NCI-H2029 treated with DMSO at 0.1 percent for 48 hours (cell line): Measurements from ENCODE around the gene DIP2C.
"Not testable (repeated sequence)": the region's sequence is repeated elsewhere in the genome, so short reads cannot be mapped to it uniquely, and the experiment has no call there.

Experiments used
- DNase-seq: peaks from one replicate; lab custom pipeline; 2025; lab: John Stamatoyannopoulos, UW

DIP2C gene

DNA sequence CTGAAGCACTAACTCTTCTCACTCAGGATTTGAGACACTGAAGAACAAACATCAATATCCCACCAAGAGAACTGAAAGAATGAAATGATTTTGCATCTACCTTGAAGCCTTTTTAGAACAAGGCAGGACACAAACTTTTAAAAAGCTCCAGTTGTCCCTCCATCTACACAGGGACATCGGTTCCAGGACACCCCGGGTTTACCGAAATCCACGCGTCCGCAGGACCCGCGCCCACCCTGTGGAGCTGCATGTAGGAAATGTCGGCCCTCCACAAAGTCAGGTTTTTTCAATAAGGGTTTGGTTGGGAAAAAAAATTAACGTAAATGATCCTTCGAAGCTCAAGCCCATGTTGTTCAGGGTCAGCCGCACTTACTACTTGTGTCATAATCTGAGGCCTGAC lies 94.0 kb downstream of the DIP2C start:
- DNase-seq: no peak

DNA sequence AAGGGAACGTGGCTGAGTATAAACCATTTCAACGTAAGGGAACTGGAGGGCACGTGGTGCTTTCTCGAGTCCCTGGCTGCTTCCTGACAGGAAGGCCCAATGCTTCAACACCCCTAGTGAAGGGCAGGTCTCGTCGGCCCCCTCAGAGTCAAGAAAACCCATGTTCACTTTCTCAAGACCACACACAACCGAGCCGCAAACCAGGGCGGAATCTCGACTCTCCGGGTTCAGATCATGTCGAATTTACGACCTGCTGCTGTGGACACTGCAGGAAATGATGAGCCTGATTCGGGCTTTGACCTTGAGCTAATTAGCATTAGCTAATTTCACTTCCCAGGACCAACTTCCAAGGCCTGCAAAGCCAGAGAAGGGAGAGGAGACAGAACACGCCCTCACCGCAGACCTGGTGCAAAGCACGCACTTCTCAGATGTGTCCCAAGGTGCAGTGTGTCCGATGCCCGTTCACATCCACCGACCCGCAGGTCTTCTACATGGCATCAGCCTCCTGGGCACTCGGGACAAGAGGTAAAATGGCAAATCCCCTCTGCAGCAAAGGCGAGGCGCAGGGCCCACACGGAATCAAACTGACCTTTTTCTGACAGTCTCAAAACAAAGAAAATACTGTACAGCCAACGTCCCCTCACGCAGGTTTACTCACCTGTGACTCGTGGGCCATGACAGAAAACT lies 94.7 kb downstream of the DIP2C start:
- no peak for DNase-seq

DNA sequence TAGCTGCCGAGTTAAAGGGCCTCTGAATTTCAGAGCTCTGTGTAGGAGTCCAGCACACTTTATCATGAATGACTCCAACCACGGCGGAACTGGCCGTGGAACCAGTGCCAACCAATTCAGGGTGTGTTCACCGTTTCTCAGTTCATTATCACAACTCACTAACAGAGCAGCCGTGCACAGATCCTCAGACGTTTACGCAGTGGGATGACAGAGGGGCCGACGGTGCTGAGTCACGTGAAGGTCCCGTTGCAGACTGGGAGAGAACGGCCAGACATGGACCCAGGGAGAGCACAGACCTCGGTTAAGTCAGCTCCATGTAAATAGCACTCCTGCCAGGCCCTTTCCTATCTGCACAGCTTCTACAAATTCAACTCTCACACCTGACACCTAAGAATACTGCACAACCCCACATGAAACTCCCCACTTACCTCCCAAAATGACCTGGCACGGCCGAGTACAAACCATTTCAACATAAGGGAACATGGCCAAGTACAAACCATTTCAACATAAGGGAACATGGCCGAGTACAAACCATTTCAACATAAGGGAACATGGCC lies 95.5 kb downstream of the DIP2C start:
- no peak for DNase-seq

DNA sequence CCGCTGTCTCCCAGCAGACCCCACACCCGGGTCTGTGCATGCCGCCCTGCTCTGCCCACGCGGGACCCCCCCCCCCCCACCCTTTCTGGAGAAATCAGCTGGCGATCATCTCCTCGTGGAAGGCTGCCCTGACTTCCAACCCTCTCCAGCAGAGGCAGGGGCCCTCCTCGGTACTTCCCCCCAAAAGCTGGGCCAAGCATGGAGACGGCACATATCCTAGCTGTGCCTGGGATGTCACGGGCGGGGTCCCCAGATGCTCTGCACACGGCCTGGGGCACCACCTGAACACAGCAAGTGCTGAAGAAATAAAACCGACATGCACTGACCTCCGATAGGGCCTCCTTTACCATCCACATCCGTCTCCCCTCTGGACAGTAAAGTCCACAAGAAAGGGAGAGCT lies 96.0 kb downstream of the DIP2C start:
- no peak for DNase-seq

DNA sequence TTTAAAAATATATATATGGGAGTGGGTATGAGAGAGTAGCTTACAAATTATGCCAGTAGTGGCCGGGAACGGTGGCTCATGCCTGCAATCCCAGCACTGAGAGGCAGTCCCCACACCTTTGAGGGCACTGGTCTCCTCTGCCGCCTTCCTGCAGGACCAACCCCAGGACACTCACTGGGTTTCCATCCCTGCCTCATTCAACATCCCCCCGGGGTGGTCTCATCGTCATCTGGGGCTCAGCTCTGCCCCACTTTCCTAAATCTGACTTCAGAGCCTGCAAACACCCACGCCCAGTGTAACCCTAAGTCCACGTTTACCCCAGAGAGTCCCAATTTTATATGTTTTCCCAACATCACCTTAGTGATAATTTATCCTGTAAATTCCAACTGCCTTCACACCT lies 96.5 kb downstream of the DIP2C start:
- DNase-seq: no peak

GRCh38 chr10:591646-592045 lies 97.8 kb downstream of the DIP2C start:
- no peak for DNase-seq

GRCh38 chr10:590721-591120 lies 98.7 kb downstream of the DIP2C start:
- DNase-seq: no peak

- no peak for DNase-seq
These were observed 99.3 kb downstream of the DIP2C start for GRCh38 chr10:589961-590680.

- DNase-seq: no peak
These were observed 101.0 kb downstream of the DIP2C start for GRCh38 chr10:588246-589165.

GRCh38 chr10:586716-587115 lies 102.8 kb downstream of the DIP2C start:
- no peak for DNase-seq

- DNase-seq: no peak
These were observed 103.3 kb downstream of the DIP2C start for GRCh38 chr10:586151-586550.

DNA sequence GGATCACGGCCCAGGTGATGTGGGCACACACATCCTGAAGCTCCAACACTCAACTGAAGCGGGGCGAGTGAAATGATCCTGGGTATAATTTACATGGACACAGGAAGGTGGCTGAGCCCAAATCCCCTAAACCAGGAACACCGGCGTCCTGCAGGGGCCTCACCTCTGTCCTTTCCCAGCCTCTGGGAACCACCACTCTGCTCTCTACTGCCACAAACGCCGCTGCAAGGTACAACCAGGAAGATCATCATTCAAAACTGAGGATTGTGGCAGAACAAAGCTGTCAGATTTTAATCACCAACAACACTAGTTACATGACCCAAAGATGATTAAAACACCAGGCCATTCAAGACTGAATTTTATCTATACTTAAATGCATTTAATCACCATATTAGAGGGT lies 104.0 kb downstream of the DIP2C start:
- no peak for DNase-seq

- DNase-seq: not testable (repeated sequence)
These were observed 104.8 kb downstream of the DIP2C start for GRCh38 chr10:584497-585290.

- no peak for DNase-seq
These were observed 106.0 kb downstream of the DIP2C start for GRCh38 chr10:583433-583832.

DNA sequence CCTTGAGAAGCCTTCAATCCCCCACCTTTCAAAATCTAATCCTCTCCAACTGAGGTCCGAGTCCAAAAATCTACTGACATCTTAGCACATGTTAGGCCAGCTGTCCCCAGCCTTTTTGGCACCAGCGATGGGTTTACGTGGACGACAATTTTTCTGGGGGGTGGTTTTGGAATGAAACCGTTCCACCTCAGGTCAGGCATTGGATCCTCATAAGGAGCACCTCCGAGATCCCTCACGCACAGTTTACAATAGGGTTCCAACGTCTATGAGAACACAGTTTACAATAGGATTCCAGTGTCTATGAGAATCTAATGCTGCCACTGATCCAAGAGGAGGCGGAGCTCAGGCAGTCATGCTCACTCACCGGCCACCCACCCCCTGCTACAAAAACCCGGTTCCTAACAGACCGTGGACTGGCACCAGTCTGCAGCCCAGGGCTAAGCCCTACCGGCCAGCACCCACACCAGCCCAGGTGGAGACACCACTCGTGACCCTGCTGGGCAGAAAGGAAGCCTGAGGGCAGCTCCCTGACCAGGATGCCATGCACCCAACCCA lies 107.6 kb downstream of the DIP2C start:
- no peak for DNase-seq

DNA sequence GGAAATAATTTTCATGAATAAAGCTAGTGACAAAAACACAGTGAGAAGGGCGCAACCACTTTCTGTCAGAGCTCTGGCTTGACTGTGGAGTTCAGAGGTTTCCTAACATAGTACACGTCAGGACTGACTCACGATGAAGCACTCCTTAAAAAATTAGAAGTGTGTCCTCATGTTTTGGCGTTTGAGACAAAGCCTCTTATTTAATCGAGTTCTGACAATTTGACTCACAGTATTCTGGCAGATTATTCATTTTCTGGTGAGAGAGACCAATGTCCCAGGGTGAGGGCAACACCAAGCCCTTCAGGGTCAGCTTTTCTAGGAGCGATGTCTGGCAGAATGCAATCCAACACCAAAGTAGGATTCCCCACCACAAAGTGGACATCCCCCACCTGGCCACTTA lies 108.7 kb downstream of the DIP2C start:
- DNase-seq: no peak

GRCh38 chr10:576130-576465 lies 113.4 kb downstream of the DIP2C start:
- no peak for DNase-seq

DNA sequence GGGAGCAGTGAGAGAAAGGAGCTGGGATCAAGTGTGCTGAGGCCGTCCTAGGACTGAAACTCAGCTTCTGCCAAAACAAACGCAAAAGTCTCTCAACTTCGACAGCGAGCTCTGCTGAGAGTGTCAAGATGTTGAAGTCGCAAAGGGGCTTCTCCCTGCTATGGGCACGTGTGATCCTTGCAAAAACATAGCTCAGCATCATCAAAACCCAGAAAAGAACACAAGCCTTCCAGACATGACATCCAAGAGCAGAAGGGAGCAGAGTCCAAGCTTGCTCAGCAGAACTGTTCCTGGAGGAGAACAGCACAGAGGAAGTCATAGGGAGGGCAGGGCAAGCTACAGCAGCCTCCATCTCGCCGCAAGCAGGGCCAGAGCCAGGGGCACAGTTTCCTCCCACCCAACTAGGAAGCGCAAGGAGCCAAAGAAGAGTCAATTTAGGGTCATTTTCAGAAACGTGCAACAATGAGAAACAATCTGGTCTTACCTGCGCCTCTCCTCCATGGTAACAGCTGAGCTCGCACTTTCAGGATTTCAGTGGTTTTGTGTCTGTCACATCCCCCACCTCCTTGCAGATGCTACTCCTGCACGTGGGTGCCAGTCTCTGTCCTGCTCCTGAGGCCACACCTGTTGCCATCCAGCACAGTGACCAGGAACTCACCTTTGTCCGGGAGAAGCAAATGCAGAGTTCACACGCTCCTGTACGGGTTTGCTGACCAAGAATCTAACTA lies 113.9 kb downstream of the DIP2C start:
- DNase-seq: no peak

DNA sequence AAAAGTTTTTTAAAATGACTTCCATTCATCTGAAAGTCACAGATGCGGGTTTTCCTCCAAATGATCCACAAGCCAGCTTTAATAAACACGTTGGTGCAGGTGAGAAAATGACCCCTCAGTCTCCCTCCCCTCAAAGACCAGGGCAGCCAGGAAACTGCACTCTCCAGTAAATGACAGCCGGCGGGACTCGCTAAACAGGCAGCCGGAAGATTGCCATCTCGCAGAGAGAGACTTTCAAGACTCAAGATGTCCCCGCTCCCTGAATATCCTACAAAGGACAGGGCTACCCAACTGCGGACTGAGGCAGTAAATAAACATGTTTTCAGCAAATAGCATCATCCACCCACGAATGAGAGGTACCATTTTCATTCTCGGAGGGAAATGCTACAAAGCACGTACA lies 116.8 kb downstream of the DIP2C start:
- DNase-seq: no peak

DNA sequence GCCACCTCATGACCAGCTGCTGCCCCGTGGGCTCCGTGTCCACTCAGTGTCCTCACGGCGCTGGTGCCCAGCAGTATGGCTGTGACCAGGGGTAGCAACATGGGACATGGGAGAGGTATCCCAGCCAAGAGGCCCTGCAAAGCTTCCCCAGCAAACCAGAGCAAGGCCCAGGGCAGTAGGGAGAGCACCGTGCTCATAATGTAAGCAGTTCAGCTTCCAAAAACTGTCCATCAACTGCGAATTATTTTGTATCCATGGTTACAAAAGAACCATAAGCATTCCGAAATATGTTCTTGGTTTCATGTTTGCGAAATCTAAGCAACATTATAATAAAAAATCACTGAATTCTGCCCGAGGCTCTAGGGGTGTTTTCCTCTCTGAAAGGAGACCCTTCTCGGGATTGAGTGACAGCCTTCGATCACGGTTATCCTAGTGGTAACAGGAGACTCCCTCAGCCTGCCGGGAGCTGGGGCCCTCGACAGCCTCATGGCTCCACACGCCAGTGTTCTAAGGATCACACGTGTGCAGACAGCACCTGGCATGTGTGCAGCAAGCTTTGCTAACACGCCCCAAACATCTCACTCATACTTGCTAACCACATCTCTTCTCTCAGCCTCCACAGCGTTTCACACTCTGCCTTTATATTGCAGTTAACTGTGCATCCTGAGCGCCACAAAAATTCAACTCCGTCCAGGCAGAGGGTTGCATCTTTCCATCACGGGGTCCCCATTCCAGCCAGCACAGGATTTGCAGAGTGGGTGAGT lies 117.6 kb downstream of the DIP2C start:
- no peak for DNase-seq
